Measurements from ENCODE around the gene RGS9BP.

RGS9BP gene

DNA sequence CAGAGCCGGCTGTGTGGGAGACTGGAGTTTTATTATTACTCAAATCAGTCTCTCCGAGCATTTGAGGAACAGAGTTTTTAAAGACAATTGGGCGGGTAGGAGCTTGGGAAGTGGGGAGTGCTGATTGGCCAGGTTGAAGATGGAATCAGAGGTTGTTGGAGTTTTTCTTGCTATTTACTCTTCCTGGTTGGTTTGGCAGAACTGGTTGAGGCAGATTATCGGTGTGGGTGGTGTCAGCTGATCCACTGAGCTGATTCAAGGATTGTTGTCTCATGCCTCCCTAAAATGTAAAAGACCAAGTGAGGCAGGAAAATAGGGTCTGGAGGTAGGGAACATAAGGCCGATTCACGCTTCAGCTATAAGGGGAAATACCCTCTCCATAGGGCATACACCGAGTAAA, 42.6 kb downstream of the RGS9BP start:
- TF ChIP-seq JUND (IDR thresholded peaks at IDR 0.05; ENCODE audit: low read depth), result 0 out of 2 replicates have a peak, but pooled peaks have one; percentile 48
- in situ Hi-C loops (cut with HindIII; ENCODE audit: low pct_unique_long_range_greater_than_20kb, low sequenced_read_pairs), result no loop called here
- DNase-seq (ENCODE audit: low read depth in 1 of 2, low spot score in 1 of 2), result peak; percentile 84 to 92

DNA sequence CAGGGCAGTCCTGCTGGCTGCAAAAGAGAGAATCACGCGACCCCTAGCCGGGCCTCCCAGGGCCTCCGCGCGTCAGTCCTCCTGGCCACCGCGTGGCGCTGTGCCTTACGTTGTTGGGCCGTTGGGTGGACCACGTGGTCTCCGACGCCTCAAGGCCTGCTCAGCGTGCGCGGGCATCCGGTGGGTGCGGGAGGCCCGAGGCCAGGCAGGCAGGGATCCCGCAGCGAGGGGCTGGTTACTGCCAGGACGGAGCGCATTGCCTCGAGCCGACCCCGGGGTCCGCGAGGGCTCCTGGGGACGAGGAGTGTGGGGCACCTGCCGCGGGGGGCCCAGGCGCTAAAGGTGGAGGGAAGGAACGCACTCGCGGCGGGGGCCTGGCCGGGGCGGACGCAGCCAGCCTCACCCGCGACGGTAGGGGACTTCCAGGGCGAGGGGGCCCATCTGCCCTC, 44.0 kb downstream of the RGS9BP start, which contains the start of gene TDRD12:
TSS of gene TDRD12 (plus strand) at position 157 of the 449 bp plus-strand sequence. CDS start 306 bp downstream, outside the sequence.
- in situ Hi-C loops (cut with HindIII; ENCODE audit: low pct_unique_long_range_greater_than_20kb, low sequenced_read_pairs), result no loop called here

DNA sequence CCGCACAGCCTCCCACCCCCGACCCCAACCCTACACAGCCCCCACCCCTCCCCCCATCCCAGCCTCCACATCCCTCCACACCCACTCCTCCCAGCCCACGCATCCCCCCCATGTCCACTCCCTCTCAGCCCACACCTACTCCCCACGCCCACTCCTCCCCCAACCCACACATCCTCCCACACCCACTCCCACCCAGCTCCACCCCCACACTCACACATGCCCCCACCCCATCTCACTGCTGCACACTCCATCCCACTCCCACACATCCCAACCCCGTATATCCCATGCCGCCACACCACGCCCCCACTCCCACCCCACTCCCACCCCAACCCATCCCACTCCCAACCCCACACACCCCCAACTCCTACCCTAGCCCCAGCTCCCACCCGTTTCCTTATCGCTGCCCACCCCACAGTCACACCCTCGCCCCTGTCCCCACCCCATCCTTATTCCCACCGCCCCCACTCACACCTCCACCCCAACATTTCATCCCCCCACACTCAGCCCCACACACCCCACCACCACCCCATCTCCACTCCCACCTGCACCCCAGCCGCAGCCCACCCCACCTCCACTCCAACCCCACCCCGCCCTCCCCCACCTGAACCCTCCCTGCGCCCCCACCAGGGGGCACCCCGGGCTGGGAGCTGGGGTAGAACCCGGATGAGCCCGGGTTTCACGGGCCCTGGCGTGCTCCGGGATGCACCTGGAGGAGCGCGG, 44.7 kb downstream of the RGS9BP start:
- in situ Hi-C loops (cut with HindIII; ENCODE audit: low pct_unique_long_range_greater_than_20kb, low sequenced_read_pairs), result no loop called here
- no peak for TF ChIP-seq JUND (IDR thresholded peaks at IDR 0.05; ENCODE audit: low read depth)
- DNase-seq (ENCODE audit: low read depth in 1 of 2, low spot score in 1 of 2), result no peak

More for the DNA sequence above, 44.0 kb downstream of the RGS9BP start, which contains the start of gene TDRD12:
- TF ChIP-seq JUND (IDR thresholded peaks at IDR 0.05; ENCODE audit: low read depth), result no peak
- no peak for DNase-seq (ENCODE audit: low read depth in 1 of 2, low spot score in 1 of 2)

DNA sequence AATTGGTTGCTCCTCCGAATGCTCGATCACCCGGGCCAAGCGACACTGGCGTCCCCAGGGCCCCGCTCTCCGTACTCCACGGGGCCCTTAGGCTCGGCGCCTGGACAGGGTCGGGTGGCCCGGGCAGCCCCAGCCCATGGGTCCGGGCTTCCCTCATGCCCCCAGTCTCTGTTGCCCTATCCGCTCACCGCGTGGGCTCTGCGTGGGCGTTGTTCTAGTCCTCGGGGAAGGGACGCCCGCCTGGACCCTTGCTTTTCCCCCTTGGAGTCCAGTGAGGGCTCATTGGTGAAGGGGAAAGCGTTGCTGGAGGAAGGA, 45.2 kb downstream of the RGS9BP start:
- TF ChIP-seq JUND (IDR thresholded peaks at IDR 0.05; ENCODE audit: low read depth), result no peak
- in situ Hi-C loops (cut with HindIII; ENCODE audit: low pct_unique_long_range_greater_than_20kb, low sequenced_read_pairs), result no loop called here
- DNase-seq (ENCODE audit: low read depth in 1 of 2, low spot score in 1 of 2), result no peak
